ENCODE measurements around the gene FATE1.

- TF ChIP-seq, protein P1, sequence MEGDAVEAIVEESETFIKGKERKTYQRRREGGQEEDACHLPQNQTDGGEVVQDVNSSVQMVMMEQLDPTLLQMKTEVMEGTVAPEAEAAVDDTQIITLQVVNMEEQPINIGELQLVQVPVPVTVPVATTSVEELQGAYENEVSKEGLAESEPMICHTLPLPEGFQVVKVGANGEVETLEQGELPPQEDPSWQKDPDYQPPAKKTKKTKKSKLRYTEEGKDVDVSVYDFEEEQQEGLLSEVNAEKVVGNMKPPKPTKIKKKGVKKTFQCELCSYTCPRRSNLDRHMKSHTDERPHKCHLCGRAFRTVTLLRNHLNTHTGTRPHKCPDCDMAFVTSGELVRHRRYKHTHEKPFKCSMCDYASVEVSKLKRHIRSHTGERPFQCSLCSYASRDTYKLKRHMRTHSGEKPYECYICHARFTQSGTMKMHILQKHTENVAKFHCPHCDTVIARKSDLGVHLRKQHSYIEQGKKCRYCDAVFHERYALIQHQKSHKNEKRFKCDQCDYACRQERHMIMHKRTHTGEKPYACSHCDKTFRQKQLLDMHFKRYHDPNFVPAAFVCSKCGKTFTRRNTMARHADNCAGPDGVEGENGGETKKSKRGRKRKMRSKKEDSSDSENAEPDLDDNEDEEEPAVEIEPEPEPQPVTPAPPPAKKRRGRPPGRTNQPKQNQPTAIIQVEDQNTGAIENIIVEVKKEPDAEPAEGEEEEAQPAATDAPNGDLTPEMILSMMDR (IDR thresholded peaks at IDR 0.05; ENCODE audit: insufficient read depth, low read depth, low read length), result no peak
- no peak for TF ChIP-seq EZH2 (IDR thresholded peaks at IDR 0.05; ENCODE audit: insufficient read depth, low read length)
These were observed 6.5 kb downstream of the FATE1 start for GRCh38 chrX:151722241-151722846.
